GM21825 (cell line): Measurements from ENCODE around the gene ALDH4A1.

Experiments
- ATAC-seq: cut with Tn5 transposase; IDR thresholded peaks from one replicate; pipeline ENCODE4 v1.9.1; 2021; ENCODE audit warnings: mild to moderate bottlenecking, moderate library complexity; ENCODE audit not compliant: unreplicated experiment

Gene ALDH4A1, protein sequence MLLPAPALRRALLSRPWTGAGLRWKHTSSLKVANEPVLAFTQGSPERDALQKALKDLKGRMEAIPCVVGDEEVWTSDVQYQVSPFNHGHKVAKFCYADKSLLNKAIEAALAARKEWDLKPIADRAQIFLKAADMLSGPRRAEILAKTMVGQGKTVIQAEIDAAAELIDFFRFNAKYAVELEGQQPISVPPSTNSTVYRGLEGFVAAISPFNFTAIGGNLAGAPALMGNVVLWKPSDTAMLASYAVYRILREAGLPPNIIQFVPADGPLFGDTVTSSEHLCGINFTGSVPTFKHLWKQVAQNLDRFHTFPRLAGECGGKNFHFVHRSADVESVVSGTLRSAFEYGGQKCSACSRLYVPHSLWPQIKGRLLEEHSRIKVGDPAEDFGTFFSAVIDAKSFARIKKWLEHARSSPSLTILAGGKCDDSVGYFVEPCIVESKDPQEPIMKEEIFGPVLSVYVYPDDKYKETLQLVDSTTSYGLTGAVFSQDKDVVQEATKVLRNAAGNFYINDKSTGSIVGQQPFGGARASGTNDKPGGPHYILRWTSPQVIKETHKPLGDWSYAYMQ

DNA sequence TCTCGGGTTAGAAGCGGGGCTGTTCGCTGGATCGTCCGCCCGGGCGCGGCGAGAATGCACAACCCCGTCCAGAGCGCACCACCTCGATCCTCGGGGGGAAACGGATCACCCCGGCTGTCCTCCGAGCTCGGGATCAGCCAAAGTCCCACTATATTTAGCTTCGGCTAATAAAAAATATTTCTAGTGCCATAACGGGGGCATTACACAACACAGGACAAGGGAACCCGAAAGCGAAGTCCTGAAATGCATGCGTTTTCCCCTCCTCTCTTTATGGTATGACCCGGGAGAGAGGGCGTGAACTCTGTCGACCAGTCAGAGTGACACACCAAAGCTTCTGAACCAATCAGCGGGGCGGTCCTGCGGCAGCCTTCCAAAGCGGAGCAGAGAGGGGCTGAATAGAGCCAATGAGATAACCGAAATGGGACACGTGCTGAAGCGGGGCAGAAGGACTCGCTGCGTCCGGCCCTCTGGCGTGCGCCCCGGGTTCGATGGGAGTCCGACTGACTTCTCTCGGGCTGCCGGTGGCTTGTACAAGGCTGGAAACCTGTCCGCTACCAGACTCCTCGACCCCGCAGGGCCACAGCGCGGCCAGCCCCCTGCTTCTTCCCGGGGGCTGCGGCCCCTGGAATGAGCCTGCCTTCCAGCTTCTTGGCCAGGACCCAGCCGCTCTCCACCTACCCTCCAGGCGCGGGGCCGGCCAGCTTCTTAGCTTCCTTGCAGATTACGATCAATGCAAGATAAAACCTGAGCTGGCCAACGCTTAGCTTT is at the start of gene ALDH4A1:
ALDH4A1 (minus strand) TSS at position 33 of the 768 bp plus-strand sequence; CDS start at position 1, 32 bp downstream.
- peak; percentile 90 for ATAC-seq

DNA sequence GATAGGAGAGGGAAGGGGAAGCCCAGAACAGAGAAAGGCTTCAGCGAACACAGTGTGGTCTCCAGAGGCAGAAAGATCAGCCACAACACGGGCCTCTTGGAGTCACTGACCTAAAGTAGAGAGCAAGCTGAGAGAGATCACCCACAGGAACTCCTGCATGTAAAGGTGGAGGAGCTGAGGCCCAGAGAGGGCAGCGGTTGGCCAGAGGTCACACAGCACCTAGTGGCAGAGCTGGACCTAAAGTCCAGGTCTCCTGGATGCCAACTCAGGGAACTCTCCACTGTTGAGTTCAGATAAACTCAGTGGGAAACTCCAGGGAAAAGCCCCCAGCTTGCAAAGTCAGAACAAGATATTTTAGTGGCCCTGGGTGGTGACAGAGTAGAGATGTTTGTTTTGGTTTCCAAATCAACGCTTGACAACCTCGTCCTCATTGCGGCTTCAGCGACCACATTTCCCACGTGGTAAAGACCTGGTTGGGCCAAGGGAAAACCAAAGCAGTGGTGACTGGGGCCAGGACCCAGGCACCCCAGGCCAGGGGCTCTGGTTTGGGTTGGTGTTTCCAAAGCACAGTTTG is 49.5 kb upstream of the ALDH4A1 start:
- ATAC-seq = peak; percentile 36

DNA sequence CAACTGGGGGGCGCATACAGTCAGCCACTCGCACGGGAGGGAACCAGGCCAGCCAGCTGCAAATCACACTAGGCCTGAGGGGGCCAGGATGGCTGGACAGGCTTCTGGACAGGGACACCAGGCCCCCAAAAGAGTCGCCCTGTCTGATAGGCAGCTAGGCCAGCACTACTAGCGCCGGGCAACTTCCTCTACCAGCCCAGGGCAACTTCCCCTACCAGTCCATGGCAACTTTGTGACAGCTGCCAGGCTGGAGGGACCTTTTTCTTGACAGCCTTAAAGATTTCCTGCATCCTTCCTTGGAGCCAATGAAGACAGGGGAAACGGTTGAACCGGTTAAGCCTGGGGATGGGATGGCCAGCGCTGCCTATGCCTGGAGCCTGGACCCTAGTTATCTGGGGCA is 49.1 kb upstream of the ALDH4A1 start:
- ATAC-seq = no peak

DNA sequence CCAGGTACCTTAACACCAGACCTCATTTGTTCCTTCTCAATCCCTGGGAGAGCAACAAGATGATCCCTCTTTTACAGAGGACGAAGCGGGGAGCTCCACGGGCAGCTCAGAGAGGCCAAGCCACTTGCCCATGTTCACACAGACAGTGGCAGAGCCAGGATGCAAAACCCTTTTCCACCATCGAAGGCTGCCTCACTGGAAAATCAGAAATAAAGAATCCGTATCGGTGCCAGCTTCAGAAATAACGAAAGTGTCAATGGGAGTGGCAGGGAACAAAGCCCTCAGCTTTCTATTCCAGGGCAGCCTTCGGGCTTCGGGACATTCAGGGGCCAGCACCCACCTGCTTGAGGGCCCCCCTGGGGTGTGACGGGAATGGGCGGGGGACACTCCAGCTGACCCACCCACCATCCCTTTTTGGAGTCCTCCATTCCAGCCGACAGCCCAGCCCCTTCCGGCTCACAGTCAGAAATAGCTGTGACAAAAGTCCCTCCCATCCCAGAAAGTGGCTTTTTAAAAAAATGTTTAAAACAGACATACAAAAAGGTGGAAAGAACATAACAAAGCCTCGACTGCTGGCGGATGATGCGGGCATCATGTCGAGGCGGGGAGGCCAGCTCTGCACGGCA is 48.2 kb upstream of the ALDH4A1 start:
- ATAC-seq = no peak

DNA sequence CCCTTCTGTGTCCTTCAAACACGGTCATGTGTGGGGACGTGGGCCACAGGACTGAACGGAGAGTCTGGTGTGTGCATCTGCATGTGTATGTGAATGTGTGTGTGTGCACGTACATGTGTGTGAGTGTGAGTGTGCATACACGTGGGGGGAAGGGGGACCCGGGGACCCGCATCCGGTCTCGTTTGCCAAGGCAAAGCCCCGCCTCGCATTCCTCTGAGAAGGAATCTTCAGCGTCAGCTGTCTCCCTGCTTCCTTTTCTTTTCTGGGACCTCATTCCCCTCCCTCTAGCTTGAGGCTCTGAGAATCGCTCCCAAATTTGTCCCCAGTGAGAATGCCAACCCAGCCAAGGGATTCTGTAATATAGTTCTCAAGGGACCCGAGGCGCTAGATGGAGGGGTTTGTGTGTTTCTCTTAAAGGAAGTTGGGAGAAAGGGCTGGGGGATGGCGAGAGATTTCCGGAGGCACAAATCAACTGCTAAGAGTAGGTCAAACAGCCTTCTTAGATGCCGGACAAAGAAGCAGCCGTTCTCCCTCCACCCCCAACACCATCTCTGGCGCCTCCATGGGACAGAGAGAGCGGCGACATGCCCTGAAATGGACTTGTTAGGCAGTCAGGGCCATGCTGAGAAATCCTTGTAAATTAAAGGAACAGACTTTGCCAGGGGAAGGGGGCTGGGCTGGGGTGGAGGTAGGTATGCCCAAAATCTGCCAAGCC is 47.5 kb upstream of the ALDH4A1 start:
- no peak for ATAC-seq

DNA sequence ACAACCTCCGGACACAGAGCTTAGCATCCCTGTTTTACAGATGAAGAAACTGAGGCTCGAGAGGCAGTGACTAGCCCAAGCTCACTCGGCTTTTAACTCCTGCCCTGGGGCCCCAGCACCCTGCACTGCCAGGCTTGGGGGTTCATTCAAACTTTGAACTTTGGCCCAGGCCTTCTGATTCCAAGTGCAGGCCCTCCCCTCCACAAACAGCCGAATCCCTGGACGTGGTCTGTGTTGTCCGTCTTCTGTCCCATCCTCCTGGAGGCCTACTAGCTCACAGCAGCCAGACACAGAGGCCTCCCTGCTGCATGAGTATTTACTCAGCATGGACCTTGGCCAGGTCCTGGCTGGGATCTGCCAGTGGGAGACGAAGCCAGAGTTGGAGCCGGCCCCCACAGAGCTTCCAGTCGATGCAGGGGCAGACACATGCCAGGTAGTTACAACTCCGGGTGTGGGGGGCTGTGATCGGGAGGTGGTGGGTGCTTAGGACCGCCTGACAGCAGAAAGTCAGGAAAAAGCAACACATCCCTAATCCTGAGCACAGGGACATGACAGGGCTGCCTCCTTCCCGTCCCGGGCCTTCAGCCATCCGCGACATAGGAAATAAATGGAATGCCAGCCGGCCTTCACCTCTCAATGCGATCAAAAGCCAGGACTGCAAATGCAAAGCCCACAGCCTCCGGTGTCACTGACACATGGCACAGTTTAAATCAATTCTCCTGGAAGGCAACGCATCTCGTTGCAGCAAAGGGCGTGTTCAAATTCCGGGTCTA is 46.7 kb upstream of the ALDH4A1 start:
- ATAC-seq = no peak

DNA sequence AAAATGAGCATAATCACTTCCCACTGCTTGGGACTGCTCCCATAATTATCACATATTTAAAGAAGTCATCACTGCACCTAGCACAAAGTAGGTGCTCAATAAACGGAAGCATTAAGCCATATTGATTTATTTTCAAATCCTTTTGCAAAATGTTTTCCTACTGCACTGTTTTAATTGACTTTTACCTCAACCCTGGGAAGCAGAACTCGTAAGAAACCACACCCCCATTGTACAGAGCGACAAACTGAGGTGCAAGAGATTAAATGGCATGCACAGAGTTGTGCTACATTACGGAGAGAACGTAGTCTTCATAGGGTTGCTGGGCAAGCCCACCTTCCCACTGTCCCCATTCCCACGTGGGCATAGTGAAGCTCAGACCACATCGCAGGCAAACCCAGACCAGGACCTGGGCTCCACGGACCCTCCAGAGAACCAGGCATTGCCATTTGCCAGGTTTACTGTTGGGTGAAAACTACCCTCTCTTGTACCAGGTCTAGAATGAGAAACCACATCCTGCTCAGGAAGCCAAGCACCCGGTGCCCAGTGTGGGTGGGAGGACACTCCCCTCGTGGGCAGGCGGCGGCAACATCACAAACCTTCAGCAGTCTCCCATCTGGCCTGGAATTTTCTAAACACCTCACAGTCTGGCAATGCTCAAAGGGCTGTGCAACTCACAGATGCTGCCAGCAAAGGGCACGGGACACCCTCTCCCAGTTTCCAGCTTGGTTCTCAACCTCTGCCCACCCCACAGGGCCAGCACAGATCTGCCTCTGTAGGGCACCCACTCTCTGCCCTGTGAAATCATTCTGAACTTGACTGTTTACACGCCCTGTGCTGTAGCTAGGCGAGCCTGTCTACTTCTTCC is 45.9 kb upstream of the ALDH4A1 start:
- no peak for ATAC-seq

DNA sequence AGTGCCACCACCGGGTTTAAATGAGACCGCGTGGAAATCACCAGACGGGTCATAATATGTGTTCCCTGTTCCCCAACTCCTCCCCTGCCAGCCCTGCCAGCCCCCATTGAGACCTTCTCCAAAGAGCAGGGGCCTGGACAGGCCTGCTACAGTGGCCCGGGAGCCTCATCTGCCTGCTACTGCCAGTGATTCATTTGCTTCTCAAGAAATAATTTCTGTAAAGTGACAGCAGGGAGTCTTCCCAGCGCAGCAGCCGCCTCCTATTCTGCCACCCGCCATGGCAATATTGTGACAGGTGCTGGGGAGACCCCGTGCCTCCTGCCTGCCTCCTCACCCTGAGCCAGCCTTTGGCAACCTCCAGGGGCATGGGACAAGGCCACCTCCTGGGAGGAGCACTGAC is 45.2 kb upstream of the ALDH4A1 start:
- ATAC-seq = no peak

DNA sequence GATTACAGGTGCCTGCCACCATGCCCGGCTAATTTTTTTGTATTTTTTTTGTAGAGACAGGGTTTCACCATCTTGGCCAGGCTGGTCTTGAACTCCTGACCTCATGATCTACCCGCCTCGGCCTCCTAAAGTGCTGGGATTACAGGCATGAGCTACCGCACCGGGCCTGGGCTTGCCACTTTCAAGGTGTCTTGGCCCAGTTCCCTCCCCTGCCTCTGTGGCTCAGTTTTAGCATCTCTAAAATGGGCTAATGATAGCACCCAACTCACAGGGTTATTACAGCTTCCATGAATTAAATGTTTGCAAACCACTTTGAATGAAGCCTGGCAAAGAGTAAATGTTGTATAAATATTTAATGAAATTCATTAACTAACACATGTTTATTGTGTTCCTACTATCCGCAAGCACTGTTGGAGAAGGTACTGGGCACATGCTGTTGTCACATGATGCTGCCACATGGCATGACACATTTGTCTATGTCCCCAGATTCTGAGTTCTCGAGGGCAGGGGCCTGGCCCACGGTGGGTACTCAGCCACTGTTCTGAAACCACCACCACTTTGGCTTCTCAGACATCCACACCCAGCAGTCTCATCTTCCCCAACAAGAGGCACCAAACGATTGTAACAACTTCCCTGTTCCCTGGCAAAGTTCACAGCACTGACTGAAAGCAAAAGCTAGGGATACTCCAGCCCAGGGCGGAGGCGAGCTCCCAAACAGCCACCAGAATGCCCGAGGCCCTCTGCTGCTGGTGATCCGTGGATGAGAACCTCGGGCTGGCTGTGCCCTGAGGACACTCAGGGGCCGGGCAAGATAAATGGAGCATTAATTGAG is 44.4 kb upstream of the ALDH4A1 start:
- no peak for ATAC-seq

DNA sequence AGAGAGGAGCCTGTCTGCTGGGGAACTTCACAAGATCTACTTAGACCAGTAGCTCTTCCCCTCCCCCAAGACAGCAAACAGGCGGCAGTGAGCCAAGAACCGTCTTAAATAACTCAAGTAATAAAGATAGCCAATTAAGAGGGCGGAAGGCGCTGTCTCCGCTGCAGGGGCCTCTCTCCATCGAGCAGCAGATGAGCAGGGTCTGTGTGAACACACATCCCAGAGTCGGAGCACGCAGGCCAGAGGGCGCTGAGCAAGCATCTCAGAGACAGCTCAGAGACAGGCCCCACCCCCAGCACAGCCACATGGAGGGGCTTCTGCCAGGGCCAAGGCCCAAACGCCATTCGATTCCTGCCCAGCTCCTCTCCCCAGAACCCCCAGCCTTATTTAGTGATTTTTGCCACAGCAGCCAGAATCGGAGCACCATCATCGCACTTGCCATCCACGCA is 43.1 kb upstream of the ALDH4A1 start:
- no peak for ATAC-seq

DNA sequence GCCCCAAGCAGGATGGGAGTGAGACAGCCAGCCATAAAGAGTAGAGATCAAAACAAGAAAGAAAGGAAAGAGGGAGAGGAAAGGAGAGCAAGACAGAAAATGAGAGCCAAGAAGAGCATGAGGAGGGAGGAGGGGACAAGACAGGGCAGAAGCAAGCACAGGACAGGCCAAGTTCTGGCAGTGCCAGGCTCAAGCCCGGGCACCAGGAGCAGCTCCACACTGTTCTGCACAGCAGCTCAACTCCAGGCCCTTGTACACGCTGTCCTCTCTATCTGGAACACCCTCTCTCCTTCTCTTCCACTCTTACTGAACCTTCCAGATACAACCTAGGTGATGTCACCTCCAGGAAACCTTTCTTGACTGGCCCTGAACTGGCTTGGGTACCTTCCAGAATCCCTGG is 42.5 kb upstream of the ALDH4A1 start:
- ATAC-seq = no peak

DNA sequence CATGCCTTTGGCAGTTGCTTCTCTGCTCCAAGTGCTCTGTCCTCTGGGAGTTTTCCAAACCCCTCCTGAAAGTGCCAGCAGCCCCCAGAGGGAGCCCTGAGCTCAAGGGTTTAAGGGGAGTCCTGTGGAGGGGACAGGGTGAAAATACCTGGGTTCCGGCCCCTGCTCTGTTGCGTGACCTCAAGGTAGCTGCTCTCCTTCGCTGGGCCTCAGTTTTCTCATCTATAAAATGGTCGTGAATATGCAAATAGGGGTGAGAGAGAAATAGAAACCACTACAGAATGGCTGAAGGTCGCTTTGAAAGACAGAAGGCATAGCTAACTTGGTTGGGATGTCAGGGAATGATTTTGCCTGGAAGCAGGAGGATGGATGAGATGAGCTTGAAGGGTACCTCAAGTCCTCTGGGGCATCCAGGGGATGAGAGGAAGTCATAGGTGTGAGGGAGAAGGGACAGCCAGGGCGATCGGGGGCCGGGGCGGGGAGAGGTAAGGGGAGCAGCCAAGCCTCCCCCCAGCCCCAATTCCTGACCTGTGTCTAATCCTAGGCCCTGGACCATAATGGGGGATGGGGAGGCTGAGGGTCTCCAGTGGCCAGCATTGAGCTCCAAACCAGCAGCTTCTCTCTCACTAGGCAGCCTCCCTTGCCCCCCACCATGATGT is 41.7 kb upstream of the ALDH4A1 start:
- no peak for ATAC-seq

DNA sequence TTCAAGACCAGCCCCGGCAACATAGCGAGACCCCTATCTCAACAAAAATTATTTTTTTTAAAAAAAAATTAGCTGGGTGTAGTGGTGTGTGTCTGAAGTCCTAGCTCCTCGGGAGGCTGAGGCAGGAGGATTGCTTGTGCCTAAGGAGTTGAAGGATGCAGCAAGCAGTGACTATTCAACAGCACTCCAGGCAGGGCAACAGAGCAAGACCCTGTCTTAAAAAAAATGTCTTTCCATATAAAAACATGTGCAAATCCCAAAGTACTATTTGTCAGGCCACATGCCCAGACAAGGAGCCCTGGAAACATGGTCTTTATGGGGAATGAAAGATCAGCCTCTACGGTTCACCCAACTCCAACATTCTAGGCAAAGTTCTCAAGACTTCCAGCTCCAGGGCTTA is 40.8 kb upstream of the ALDH4A1 start:
- no peak for ATAC-seq

DNA sequence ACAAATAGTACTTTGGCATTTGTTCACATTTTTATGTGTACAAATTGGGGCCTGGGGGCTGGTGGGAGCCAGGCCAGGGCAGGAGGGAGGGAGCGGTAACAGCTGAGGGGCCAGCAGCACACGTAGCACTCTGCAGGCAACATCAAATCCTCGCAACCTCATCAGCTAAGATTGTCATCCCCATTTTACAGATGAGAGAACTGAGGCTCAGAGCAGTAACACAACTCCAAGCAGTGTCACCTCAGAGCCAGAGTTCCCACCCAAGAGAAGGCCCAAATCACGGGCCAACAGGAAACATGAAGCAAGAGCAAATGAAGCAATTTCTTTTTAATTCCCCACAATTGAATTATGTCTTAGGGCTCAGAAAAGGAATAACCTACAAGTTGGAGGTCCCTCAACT is 40.0 kb upstream of the ALDH4A1 start:
- ATAC-seq = no peak

DNA sequence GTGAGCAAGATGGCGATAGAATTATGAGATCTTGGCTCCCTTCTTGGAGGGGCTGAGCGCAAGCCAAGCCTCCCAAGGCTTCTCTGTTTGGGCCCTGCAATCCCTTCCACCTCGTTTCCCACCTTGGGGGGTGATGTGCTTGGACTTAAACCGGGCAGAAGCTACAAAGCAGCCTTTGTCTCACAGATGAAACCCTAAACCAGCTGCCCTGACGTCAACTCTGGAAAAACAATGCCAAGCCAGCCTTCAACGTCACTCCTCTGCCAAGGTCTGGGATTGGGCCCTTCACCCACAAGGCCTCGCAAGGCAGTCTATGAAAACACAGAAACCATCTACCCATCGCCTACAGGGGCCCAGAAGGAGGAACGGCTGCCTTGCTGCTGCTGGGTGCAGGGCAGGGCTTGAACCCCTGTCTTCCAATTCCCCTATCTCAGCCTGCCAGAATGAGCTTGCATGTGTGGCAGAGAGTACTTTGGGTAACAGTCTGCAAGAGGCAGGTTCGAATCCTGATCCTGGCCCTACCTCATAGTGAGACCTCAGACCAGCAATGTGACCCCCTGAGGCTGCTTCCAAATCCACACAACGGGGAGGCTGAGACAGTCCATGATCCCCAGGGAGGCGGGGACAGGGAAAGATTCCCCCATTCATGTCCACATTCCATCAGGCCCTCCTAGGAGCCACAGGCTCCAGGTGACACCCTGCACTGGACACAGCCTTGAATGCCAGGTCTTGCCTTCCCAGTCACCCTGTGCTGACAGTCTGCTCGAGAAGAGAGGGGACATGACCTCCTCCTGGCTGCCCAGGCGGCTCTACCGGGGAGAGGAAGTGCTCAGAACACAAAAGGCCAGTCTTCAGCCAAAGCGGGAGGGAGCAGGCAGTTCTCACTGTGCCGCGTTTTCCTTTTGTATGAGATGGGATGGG is 39.1 kb upstream of the ALDH4A1 start:
- no peak for ATAC-seq

DNA sequence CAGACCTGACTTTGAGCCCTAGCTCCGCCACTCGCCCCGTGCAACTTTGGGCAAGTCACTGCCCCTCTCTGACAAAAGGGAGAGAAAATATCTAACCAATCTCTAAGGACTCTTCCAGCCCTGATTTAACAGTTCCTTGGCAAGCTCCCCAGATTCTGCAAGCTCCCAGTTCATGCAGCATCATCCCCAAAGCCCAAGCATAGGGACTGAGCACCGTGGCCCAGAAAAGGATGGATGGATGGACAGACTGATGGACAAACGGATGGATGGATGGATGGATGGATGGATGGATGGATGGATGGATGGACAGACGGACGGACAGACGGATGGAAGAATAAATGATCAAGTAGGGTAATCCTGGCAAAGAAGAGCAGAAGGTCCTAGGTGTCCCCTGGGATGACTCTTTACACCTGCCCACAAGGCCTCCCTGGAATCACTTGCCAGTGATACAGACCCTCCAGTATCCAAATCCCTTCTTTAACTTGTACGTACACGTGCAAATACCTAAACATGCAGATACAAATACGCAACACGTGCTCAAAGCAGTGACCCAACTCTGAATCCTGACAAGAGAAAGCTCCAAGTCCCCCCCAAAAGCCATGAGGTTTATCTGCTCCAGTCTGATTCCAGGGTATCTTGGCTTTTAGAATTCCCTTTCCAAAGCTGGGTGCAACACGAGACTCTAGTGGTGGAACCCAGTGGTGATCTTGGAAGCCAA is 38.1 kb upstream of the ALDH4A1 start:
- ATAC-seq = no peak
